ENCODE measurements around the gene LCOR.

GRCh38 chr10:97002670-97003069, 170.6 kb downstream of the LCOR start:
- TF ChIP-seq CTCF (conservative IDR thresholded peaks at IDR 0.05 in 1 of 2, IDR thresholded peaks at IDR 0.05 in 1 of 2; ENCODE audit: low read depth in 1 of 2, low read length in 2 of 2) (no peak), EZH2 (IDR thresholded peaks at IDR 0.05; ENCODE audit: low read length, missing control alignments) (no peak)

Measured in fibroblast of lung (primary cell).